GM18861 (cell line): ENCODE results near the gene ABTB1.
"Not testable (repeated sequence)": the region's sequence is repeated elsewhere in the genome, so short reads cannot be mapped to it uniquely, and the experiment has no call there.

ENCODE experiments used
- ATAC-seq: cut with Tn5 transposase; IDR thresholded peaks from one replicate; pipeline ENCODE4 v1.9.1; 2021; ENCODE audit not compliant: unreplicated experiment

ABTB1 gene

GRCh38 chr3:127671523-127672428 lies 976 bp upstream of the ABTB1 start:
- ATAC-seq: no peak

- no peak for ATAC-seq
Measured at GRCh38 chr3:127673191-127674100, 694 bp downstream of the ABTB1 start.

DNA sequence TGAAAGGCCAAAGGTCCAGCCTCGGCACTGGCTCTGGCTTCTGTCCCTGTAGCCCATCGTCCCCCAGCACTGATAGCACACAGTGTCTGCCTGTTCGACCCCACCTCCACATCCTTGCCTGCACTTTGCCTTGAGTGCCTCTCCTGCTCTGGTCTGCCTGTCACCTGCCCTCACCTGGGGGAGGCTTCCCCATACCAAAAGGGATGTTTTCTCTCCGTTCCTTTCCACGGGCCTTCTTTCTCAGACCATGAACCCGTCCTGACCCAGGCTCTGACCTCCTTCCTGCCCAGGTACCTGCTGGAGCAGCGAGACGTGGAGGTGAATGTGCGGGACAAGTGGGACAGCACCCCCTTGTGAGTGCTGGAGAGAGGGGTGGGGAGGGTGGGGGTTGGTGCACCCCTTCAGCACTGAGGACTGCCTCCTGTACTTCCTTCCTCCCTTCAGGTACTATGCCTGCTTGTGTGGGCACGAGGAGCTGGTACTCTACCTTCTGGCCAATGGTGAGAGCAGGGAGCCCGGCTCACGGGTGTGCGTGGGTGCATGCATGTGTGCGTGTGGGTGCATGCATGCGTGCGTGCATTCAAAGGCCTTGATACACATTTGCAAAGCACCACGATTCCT lies 1.5 kb downstream of the ABTB1 start:
- ATAC-seq: no peak

GRCh38 chr3:127674790-127675189 lies 2.0 kb downstream of the ABTB1 start:
- ATAC-seq: no peak

GRCh38 chr3:127675651-127676391 lies 3.1 kb downstream of the ABTB1 start:
- no peak for ATAC-seq

GRCh38 chr3:127676456-127676855 lies 3.7 kb downstream of the ABTB1 start:
- no peak for ATAC-seq

DNA sequence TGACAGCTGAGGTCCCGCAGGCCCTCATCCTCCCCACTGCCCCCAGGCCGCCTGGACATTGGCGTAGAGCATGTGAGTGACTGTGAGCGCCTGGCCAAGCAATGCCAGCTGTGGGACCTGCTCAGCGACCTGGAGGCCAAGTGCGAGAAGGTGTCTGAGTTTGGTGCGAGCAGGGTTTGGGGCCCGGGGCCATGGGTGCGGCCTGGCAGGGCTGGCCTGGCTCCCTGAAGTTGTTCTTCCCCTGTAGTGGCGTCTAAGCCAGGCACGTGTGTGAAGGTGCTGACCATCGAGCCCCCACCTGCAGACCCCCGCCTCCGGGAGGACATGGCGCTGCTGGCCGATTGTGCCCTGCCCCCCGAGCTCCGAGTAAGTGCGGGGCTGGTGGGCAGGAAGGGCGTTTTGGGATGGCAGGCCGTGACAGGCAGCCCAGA lies 4.2 kb downstream of the ABTB1 start:
- ATAC-seq: no peak

- ATAC-seq: no peak
Measured at GRCh38 chr3:127677541-127678314, 5.0 kb downstream of the ABTB1 start.

- ATAC-seq: no peak
Measured at GRCh38 chr3:127678315-127678599, 5.5 kb downstream of the ABTB1 start.

DNA sequence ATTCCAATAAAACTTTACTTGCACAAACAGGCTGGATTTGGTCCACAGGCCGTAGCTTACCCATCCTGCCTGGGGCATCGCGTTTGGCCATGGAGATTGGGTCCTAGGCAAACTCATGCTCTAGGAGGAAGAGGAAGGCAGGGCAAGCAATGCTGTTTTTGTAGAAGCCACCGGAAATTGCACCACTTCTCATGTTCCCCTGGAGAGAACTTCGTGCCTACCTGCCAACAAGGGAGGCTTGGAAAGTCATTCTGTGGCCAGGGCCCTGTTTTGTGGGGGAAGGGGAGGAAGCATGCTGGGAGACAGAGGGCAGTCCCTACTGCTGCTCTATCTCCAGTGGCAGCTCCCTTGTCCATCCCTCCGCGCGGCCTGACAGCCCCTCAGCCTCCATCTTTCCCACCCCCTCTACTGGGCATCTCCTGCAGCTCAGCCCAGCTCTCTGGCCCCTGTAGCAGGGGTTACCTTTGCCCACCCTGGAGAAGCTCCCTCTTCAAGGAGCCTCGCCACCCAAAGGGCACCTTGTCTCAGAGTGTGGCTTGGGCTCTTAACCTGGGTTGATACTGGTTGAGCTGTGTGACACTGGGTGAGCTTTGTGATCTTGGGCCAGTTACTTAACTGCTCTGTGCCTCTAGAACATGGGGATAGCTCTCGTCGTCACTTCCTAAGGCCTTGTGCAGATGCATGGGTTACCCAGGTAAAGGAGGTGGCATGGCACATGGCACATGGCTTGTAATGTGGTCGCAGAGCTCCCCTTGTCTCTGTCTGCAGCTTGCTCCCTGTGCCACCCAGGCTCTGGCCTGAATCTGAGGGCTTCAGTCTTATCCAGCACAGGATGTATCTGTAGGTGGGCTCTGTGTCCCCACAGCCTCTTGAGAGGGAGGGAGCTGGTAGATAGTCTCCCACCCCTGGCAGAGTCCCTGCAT lies 6.1 kb downstream of the ABTB1 start:
- no peak for ATAC-seq

- ATAC-seq: no peak
Measured at GRCh38 chr3:127679534-127680145, 6.9 kb downstream of the ABTB1 start.

GRCh38 chr3:127680146-127680661 lies 7.5 kb downstream of the ABTB1 start:
- no peak for ATAC-seq

GRCh38 chr3:127680798-127681221 lies 8.1 kb downstream of the ABTB1 start:
- ATAC-seq: no peak

DNA sequence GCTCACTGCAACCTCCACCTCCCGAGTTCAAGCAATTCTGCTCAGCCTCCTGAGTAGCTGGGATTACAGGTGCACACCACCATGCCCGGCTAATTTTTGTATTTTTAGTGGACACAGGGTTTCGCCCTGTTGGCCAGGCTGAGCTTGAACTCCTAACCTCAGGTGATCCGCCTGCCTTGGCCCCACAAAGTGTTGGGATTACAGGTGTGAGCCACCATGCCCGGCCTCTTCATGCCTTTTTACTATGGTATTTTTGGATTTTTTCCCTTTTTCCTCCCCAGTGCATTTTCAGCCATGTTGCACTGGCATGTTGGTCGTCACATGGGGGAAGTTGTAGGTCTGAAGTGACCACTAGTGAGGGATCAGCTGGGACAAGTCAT lies 9.4 kb downstream of the ABTB1 start:
- ATAC-seq: not testable (repeated sequence)

GRCh38 chr3:127682561-127682960 lies 9.8 kb downstream of the ABTB1 start:
- no peak for ATAC-seq

DNA sequence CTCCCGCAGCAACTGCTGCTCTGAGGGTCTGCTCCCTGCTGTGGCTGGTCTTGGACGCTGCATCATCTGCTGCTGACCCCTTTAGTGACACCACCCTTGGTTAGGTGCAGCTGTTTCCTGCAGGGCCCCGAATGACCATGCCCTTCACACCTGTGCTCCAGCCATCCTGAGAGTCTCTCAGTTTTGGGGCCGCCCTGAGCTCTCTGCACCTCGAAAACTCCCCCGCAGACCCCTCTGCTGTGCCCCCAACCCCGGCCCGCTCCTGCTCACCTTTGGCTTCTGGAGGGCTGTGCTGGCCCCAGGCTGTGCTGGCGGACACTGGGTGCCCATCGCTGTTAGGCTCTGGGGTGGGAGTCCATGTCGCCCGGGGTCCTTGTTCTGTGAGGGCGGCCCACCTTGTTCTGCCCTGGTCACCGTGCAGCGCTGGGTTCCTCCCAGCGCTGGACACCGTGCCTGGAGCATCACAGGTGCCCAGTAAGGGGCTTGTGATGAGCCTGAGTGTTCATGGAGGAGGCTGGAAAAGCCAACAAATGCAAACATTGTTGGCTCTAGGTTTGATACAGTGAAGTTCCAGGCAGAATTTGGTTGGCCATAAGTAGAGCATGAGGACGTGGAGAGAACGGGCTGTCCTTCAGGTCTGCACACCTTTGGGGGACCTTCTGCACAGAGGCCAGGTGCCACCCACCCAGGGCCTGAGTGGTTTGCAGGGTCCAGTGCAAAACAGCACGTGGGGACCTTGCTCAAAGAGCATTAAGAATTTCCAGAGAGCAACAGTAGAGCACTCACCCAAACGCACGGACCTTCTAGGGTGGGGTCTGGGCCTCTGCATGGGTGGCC lies 12.3 kb downstream of the ABTB1 start:
- ATAC-seq: no peak

DNA sequence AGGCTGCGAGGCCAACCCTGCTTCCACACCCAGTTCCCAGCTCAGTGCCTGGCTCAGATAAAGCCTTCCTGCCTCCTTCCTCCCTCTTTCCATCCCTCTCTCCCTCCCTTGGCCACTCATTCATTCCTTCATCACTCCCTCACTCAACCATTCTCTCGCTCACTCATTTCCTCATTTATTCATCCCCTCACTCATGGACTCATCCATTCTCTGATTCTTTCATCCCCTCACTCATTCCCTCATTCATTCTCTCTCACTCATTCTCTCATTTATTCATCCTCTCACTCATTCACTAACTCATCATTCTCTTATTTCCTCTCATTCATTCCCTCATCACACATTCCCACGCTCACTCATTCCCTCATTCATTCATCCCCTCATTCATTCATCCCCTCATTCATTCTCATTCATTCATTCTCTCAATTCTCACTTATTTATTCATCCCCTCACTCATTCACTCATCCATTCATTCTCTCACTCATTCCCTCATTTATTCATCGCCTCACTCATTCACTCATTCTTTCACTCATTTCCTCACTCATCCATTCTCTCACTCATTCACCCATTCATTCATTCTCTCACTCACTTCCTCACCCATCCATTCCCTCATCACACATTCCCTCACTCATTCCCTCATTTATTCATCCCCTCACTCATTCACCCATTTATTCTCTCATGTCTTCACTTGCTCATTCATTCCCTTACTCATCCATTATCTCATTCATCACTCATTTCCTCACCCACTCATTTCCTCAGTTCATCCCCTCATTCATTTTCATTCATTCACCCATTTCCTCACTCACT lies 13.2 kb downstream of the ABTB1 start:
- no peak for ATAC-seq
